Endothelial cell of umbilical vein (primary cell): ENCODE data around the gene DOLPP1. TPM values are rescaled to one million over a fixed set of nuclear protein-coding genes. Genes with fewer than 3 reads are reported as not detected.

Experiments
- BruUV-seq: library from RNA; stranded (reverse); fragments of 400-500 nt; replicated peaks from 2 replicates; lab custom pipeline; 2021; lab: Mats Ljungman, UMichigan
- CTCF ChIA-PET: fragments of 300-600, 350-600 bp; sonication (Branson Sonifier 250); formaldehyde crosslinking; loops from one replicate; lab custom pipeline; 2021; ENCODE audit warnings: antibody characterized with exemption, inconsistent platforms; lab: Charles Lee
- POLR2A ChIA-PET: fragments of 300-600, 350-600 bp; sonication (Branson Sonifier 250); formaldehyde crosslinking; loops from one replicate; lab custom pipeline; 2021; ENCODE audit warnings: antibody characterized with exemption, inconsistent platforms; lab: Charles Lee
- DNase-seq: peaks from one replicate; pipeline ENCODE4 v3.0.0-alpha.2; 2011; ENCODE audit warnings: low read depth, low spot score
- FAIRE-seq: peaks from 2 replicates; lab custom pipeline; 2011; peaks lifted over from hg19 to GRCh38; lab: Jason Lieb, UNC
- H2AFZ ChIP-seq: 2 replicates; pipeline ENCODE4 v1.6.0; 2012; ENCODE audit warnings: low read depth, low read length, control low read depth, inconsistent platforms
- H3K27ac ChIP-seq: 2 replicates; pipeline ENCODE4 v1.5.1; 2011; ENCODE audit warnings: low read depth, mild to moderate bottlenecking, control low read depth, low read length, moderate library complexity; ENCODE audit not compliant: insufficient read depth
- H3K27me3 ChIP-seq, 2 experiments: 2 replicates each; pipeline versions ENCODE4 v1.6.0 to v1.6.1; 2011; ENCODE audit warnings: low read length in 2 of 2, mixed read lengths in 1 of 2; ENCODE audit not compliant: control insufficient read depth in 2 of 2, insufficient read depth in 2 of 2
- H3K36me3 ChIP-seq, 2 experiments: 2 replicates in 1 of 2; 3 replicates in 1 of 2; pipeline ENCODE4 v1.5.1; 2011; ENCODE audit warnings: low read length in 2 of 2, mild to moderate bottlenecking in 1 of 2, moderate library complexity in 1 of 2; ENCODE audit not compliant: control insufficient read depth in 2 of 2, insufficient read depth in 2 of 2; ENCODE audit errors: extremely low read depth in 1 of 2
- H3K4me1 ChIP-seq: 3 replicates; pipeline ENCODE4 v1.5.1; 2011; ENCODE audit warnings: mild to moderate bottlenecking, low read length; ENCODE audit not compliant: control insufficient read depth, insufficient read depth; ENCODE audit errors: extremely low read depth
- H3K4me2 ChIP-seq: 2 replicates; pipeline ENCODE4 v1.6.1; 2011; ENCODE audit warnings: low read length, control low read depth, mixed read lengths; ENCODE audit not compliant: insufficient read depth
- H3K4me3 ChIP-seq, 3 experiments: fragments of 200-600 bp in 1 of 3; sonication (generic), shearing (Covaris generic) in 1 of 3; replicated peaks in 1 of 3; 2 replicates each; pipeline ENCODE4 v1.5.1; 2011 to 2016; ENCODE audit warnings: control low read depth in 3 of 3, low read length in 3 of 3, mild to moderate bottlenecking in 2 of 3, inconsistent platforms in 1 of 3, low read depth in 1 of 3, moderate library complexity in 1 of 3; ENCODE audit not compliant: insufficient read depth in 1 of 3
- H3K79me2 ChIP-seq: 2 replicates; pipeline ENCODE4 v1.6.0; 2012; ENCODE audit warnings: low read length, inconsistent platforms; ENCODE audit not compliant: control insufficient read depth, insufficient read depth
- H3K9ac ChIP-seq: replicated peaks from 2 replicates; pipeline ENCODE3; 2011; ENCODE audit warnings: low read length, control low read depth; ENCODE audit not compliant: insufficient read depth; ENCODE audit errors: extremely low read depth
- H3K9me1 ChIP-seq: replicated peaks from 3 replicates; pipeline ENCODE4 v1.6.0; 2011; ENCODE audit warnings: mild to moderate bottlenecking, low read length; ENCODE audit not compliant: control insufficient read depth, insufficient read depth; ENCODE audit errors: extremely low read depth
- H3K9me3 ChIP-seq: replicated peaks from 2 replicates; pipeline ENCODE4 v1.5.1; 2012; ENCODE audit warnings: low read length, inconsistent platforms; ENCODE audit not compliant: control insufficient read depth, insufficient read depth
- H4K20me1 ChIP-seq: replicated peaks from 2 replicates; pipeline ENCODE3; 2011; ENCODE audit warnings: mild to moderate bottlenecking, low read length; ENCODE audit not compliant: control insufficient read depth, insufficient read depth; ENCODE audit errors: extremely low read depth
- FOS ChIP-seq: IDR thresholded peaks from 2 replicates; pipeline ENCODE4 v1.6.1; 2011; ENCODE audit warnings: mild to moderate bottlenecking, low read length, moderate library complexity, borderline replicate concordance; ENCODE audit not compliant: insufficient read depth
- GATA2 ChIP-seq: IDR thresholded peaks from 2 replicates; pipeline ENCODE4 v1.7.0; 2011; ENCODE audit warnings: low read depth, mild to moderate bottlenecking, moderate library complexity, mixed read lengths, low read length; ENCODE audit not compliant: insufficient read length, insufficient read depth
- MYC ChIP-seq: IDR thresholded peaks from one replicate; pipeline ENCODE4 v1.6.1; 2011; ENCODE audit warnings: mild to moderate bottlenecking, low read depth, low read length
- POLR2A ChIP-seq: IDR thresholded peaks from 2 replicates; pipeline ENCODE4 v1.6.1; 2012; ENCODE audit warnings: low read depth, mild to moderate bottlenecking, control low read depth, low read length
- POLR2AphosphoS5 ChIP-seq: IDR thresholded peaks from 2 replicates; pipeline ENCODE4 v1.6.1; 2012; ENCODE audit warnings: low read depth, mild to moderate bottlenecking, control low read depth, low read length, moderate library complexity; ENCODE audit not compliant: insufficient read depth
- dilution Hi-C: fragments of 300-500 bp; cut with MboI; formaldehyde crosslinking; loops from one replicate; pipeline ENCODE4 v1.15.0; 2019; ENCODE audit warnings: low sequenced_read_pairs; ENCODE audit not compliant: extremely low pct_ligation_motif_present
- intact Hi-C: fragments of 100-400 bp; cut with micrococcal nuclease; formaldehyde crosslinking; loops from one replicate; pipeline ENCODE4 v1.10.0; 2022
- polyA plus RNA-seq, 4 experiments: library from polyadenylated mRNA; depleted of rRNA in 3 of 4; stranded (reverse) in 3 of 4; unstranded in 1 of 4; fragments of >200 nt; gene quantifications; 2 replicates each; pipeline versions ENCODE4 v1.2.1 to v1.2.3, GENCODE V29; 2011 to 2012; ENCODE audit warnings: missing spikeins in 1 of 4
- total RNA-seq: library from RNA; stranded (reverse); gene quantifications from 2 replicates; pipeline ENCODE4 v1.2.3, GENCODE V29; 2021

The DOLPP1 gene
- total and polyA plus RNA-seq, 2 donors (not counting 3 experiments of a cell fraction or from before 2014, with no cell fraction given), result 17.7 to 28.3 TPM

GRCh38 chr9:129109952-129110739, 29.2 kb downstream of the DOLPP1 start:
- ChIA-PET CTCF (interaction anchor here (1.0 to 3.7 kb wide), 5 partner anchors 19 to 514 kb away, joined by 3 to 8 read pairs (median 5); no protein-coding TSS in a partner anchor), POLR2A (interaction anchor here (1.1 kb wide), 1 partner anchor 19 kb away, joined by 3 read pairs; no protein-coding TSS in a partner anchor)
- H3K9me3 ChIP-seq, result no peaks in the 10 kb centered on the region
- peak; percentile 45 for TF ChIP-seq POLR2AphosphoS5
- no peak for TF ChIP-seq FOS
- H3K4me1 ChIP-seq, result peaks cover 10% of the 10 kb centered on the region
- H3K4me2 ChIP-seq, result peak overlapping the region; percentile 74
- intact Hi-C loops, result loop anchor here (1.0 kb wide), 1 partner anchor 29 kb away; the partner anchor contains the start of gene DOLPP1
- no TSS peak for BruUV-seq
- H3K9me1 ChIP-seq, result no peaks in the 10 kb centered on the region
- H3K9ac ChIP-seq, result peak overlapping the region; percentile 64
- H3K27ac ChIP-seq, result no peak overlapping the region
- H3K36me3 ChIP-seq, result peaks cover 3% of the 10 kb centered on the region in 2 experiments
- peak overlapping the region; percentile 80 for H2AFZ ChIP-seq
- DNase-seq (no peak), FAIRE-seq (peak; percentile 56)
- H4K20me1 ChIP-seq, result no peaks in the 10 kb centered on the region
- dilution Hi-C loops, result no loop called here
- peaks cover 26% of the 10 kb centered on the region for H3K79me2 ChIP-seq
- H3K4me3 ChIP-seq, result peak overlapping the region; percentile 52 to 97 (median 66)
- H3K27me3 ChIP-seq, result no peaks in the 10 kb centered on the region

DNA sequence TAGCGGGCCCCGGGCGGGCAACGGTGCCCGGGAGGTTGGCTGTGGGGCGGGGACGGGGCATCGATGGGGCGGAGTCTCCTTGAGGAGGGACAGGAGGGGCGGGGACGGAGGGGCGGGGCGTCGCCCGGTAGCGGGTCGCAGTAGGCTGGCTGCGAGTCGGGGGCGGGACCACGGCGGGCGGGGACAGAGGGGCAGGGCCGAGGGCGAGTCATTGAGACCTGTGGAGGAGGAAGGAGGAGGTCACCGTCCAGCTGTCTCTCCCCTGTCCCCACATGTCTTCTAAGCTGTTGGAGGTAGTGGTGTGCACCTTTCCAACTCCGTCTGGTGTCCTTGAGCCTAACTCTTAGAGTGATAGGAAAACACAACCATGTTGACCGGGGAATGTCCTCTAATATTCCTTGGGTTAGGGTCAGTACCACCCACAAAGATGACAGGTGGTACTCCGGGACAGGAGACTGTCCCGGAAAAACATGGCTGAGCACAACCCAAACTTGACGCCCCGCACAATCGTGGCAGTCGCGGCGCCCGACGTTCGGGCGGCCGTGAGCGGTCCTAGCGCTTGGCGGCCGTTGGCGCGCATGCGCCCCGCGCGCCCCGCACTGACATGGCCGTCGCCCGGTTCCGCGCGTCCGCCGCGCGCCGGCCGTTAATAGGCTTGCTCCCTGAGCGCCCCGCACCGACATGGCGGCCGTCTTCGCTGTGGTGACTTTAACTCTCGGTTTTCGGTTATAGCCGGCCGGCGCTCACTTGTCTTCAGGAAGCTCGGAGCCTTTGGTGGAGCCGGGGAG, 30.0 kb downstream of the DOLPP1 start, which contains the start of the genes CRAT and PTPA:
TSS of gene CRAT (minus strand) at position 54 of the 788 bp plus-strand sequence. CDS start 284 bp downstream, outside the sequence.
TSS of gene PTPA (plus strand) at position 676 of the 788 bp plus-strand sequence. CDS start 186 bp downstream, outside the sequence.
- peak within 1 kb of the TSS; percentile 94 for H2AFZ ChIP-seq
- ChIA-PET POLR2A (interaction anchor here (0.5 to 1.1 kb wide), 2 partner anchors 18 to 89 kb away, joined by 3 to 4 read pairs; no protein-coding TSS in a partner anchor), CTCF (interaction anchor here (0.7 to 3.7 kb wide), 4 partner anchors 21 to 618 kb away, joined by 3 to 8 read pairs (median 5); no protein-coding TSS in a partner anchor)
- H3K4me2 ChIP-seq, result peak within 1 kb of the TSS; percentile 76
- peak; percentile 94 for FAIRE-seq
- peaks cover 3% of the 10 kb centered on the region in 2 experiments for H3K36me3 ChIP-seq
- H3K9ac ChIP-seq, result peak within 1 kb of the TSS; percentile 64
- peaks cover 31% of the 10 kb centered on the region for H3K79me2 ChIP-seq
- H3K9me1 ChIP-seq, result no peaks in the 10 kb centered on the region
- no peaks in the 10 kb centered on the region for H3K27me3 ChIP-seq
- H3K4me3 ChIP-seq, result peak within 1 kb of the TSS; percentile 66 to 97 (median 85)
- intact Hi-C loops, result loop anchor here (1.0 kb wide), 1 partner anchor 30 kb away; the partner anchor contains the start of gene DOLPP1
- H3K4me1 ChIP-seq, result peaks cover 10% of the 10 kb centered on the region
- BruUV-seq, result no TSS peak
- no peaks in the 10 kb centered on the region for H3K9me3 ChIP-seq
- no peaks in the 10 kb centered on the region for H4K20me1 ChIP-seq
- TF ChIP-seq MYC (no peak), POLR2AphosphoS5 (peak; percentile 82), POLR2A (peak; percentile 96), GATA2 (no peak)
- H3K27ac ChIP-seq, result peak within 1 kb of the TSS; percentile 61
- dilution Hi-C loops, result no loop called here
- peak; percentile 91 for DNase-seq
